ENCODE data around the gene TAF11L10.
"Not testable (repeated sequence)": the region's sequence is repeated elsewhere in the genome, so short reads cannot be mapped to it uniquely, and the experiment has no call there.

The TAF11L10 gene

DNA sequence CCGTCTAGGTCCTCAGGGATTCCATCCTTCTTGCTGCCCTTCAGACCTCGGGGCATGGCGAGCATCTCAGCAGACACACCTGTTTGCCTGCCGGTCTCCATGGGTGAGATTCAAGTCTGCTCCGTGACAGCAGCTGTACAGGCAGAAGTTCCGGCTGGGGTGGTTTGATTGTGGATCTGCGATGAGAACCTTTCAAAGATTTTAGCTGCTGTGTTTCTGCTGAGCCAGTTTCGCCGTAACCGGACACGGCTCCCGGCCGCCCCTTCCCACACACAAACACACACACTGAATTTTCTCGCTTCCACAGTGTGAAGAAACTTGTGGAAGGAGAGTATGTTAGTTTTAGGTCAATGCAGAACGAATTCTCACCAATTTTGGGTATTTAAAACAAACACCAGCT, at the start of gene TAF11L10:
Gene TAF11L10, minus strand, starts transcription at position 101 of the 400 bp plus-strand sequence.
- H3K9me3 Mint-ChIP-seq: peaks cover 11% of the 10 kb centered on the region
- H3K4me1 Mint-ChIP-seq (ENCODE audit: low read depth); H3K36me3 Mint-ChIP-seq (ENCODE audit: low read depth); H3K27me3 Mint-ChIP-seq; H3K27ac Mint-ChIP-seq; H3K4me3 Mint-ChIP-seq; intact Hi-C loops (cut with micrococcal nuclease): not testable (repeated sequence)

DNA sequence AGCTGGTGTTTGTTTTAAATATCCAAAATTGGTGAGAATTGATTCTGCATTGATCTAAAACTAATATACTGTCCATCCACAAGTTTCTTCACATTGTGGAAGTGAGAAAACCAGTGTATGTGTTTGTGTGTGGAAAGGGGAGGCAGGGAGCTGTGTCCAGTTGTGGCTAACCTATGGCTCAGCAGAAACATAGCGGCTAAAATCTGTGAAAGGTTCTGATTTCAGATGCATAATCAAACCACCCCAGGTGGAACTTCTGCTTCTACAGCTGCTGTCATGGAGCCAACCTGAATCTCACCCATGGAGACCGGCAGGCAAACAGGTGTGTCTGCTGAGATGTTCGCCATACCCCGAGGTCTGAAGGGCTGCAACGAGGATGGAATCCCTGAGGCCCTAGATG, 36.5 kb upstream of the TAF11L10 start, which contains the start of gene TAF11L14:
Gene TAF11L14, plus strand, starts transcription at position 301 of the 400 bp plus-strand sequence.
- Mint-ChIP-seq H3K27ac (no peak within 1 kb of the TSS), H3K9me3 (peaks cover 17% of the 10 kb centered on the region), H3K36me3 (ENCODE audit: low read depth) (no peaks in the 10 kb centered on the region), H3K27me3 (no peaks in the 10 kb centered on the region), H3K4me3 (no peak within 1 kb of the TSS), H3K4me1 (ENCODE audit: low read depth) (no peaks in the 10 kb centered on the region)
- intact Hi-C loops (cut with micrococcal nuclease): no loop called here

DNA sequence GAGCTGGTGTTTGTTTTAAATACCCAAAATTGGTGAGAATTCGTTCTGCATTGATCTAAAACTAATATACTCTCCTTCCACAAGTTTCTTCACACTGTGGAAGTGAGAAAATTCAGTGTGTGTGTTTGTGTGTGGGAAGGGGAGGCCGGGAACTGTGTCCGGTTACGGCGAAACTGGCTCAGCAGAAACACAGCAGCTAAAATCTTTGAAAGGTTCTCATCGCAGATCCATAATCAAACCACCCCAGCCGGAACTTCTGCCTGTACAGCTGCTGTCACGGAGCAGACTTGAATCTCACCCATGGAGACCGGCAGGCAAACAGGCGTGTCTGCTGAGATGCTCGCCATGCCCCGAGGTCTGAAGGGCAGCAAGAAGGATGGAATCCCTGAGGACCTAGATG, 34.2 kb upstream of the TAF11L10 start, which contains the start of gene TAF11L13:
Gene TAF11L13, plus strand, starts transcription at position 301 of the 400 bp plus-strand sequence.
- not testable (repeated sequence) for H3K36me3 Mint-ChIP-seq (ENCODE audit: low read depth); H3K27me3 Mint-ChIP-seq

DNA sequence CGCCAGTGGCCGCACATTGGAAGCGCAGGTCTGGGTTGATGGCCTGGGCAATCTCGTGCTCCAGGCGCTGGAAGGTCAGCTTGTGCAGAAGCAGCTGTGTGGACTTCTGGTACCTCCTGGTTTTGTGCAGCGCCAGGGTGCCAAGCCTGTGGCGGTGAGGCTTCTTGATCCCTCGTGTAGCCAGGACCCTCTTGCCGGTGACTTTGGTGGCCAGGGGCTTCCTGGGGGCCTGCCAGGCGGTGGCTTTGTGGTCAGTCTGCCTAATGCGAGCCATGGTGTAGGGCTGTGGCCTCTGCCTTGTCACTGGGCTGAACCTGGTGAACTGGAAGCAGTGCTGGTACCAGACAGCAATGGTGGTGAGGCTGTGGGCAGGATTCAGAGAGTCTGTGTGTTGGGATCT, 28.1 kb upstream of the TAF11L10 start:
- no peaks in the 10 kb centered on the region for H3K4me1 Mint-ChIP-seq (ENCODE audit: low read depth)
- no peak overlapping the region for H3K4me3 Mint-ChIP-seq
- H3K9me3 Mint-ChIP-seq: peaks cover 19% of the 10 kb centered on the region
- H3K36me3 Mint-ChIP-seq (ENCODE audit: low read depth): no peaks in the 10 kb centered on the region
- no peak overlapping the region for H3K27ac Mint-ChIP-seq
- H3K27me3 Mint-ChIP-seq: no peaks in the 10 kb centered on the region
- intact Hi-C loops (cut with micrococcal nuclease): no loop called here

More for the DNA sequence above, 34.2 kb upstream of the TAF11L10 start, which contains the start of gene TAF11L13:
- intact Hi-C loops (cut with micrococcal nuclease); H3K4me3 Mint-ChIP-seq; H3K27ac Mint-ChIP-seq; H3K4me1 Mint-ChIP-seq (ENCODE audit: low read depth): not testable (repeated sequence)
- H3K9me3 Mint-ChIP-seq: peaks cover 17% of the 10 kb centered on the region

GRCh38 chr5:17620627-17621026, 23.0 kb upstream of the TAF11L10 start:
- intact Hi-C loops (cut with micrococcal nuclease): no loop called here
- no peak overlapping the region for H3K27ac Mint-ChIP-seq
- H3K9me3 Mint-ChIP-seq: peaks cover 27% of the 10 kb centered on the region
- no peaks in the 10 kb centered on the region for H3K4me1 Mint-ChIP-seq (ENCODE audit: low read depth)
- no peak overlapping the region for H3K4me3 Mint-ChIP-seq
- H3K27me3 Mint-ChIP-seq: no peaks in the 10 kb centered on the region
- H3K36me3 Mint-ChIP-seq (ENCODE audit: low read depth): no peaks in the 10 kb centered on the region

- Mint-ChIP-seq H3K4me1 (ENCODE audit: low read depth) (no peaks in the 10 kb centered on the region), H3K9me3 (peaks cover 36% of the 10 kb centered on the region), H3K27me3 (no peaks in the 10 kb centered on the region), H3K36me3 (ENCODE audit: low read depth) (no peaks in the 10 kb centered on the region), H3K4me3 (no peak overlapping the region), H3K27ac (no peak overlapping the region)
- intact Hi-C loops (cut with micrococcal nuclease): no loop called here
Measured at GRCh38 chr5:17619354-17619753, 21.7 kb upstream of the TAF11L10 start.

- H3K4me3 Mint-ChIP-seq: no peak overlapping the region
- H3K27me3 Mint-ChIP-seq: no peaks in the 10 kb centered on the region
- H3K36me3 Mint-ChIP-seq (ENCODE audit: low read depth): no peaks in the 10 kb centered on the region
- intact Hi-C loops (cut with micrococcal nuclease): no loop called here
- no peaks in the 10 kb centered on the region for H3K4me1 Mint-ChIP-seq (ENCODE audit: low read depth)
- peaks cover 16% of the 10 kb centered on the region for H3K9me3 Mint-ChIP-seq
- H3K27ac Mint-ChIP-seq: no peak overlapping the region
Measured at GRCh38 chr5:17614872-17615605, 17.4 kb upstream of the TAF11L10 start.

- H3K4me3 Mint-ChIP-seq; H3K27me3 Mint-ChIP-seq; H3K4me1 Mint-ChIP-seq (ENCODE audit: low read depth); H3K27ac Mint-ChIP-seq; H3K9me3 Mint-ChIP-seq; intact Hi-C loops (cut with micrococcal nuclease); H3K36me3 Mint-ChIP-seq (ENCODE audit: low read depth): not testable (repeated sequence)
Measured at GRCh38 chr5:17610092-17610491, 12.5 kb upstream of the TAF11L10 start, which contains the start of gene TAF11L12. Gene TAF11L12, plus strand, starts transcription at chr5:17610392.

GRCh38 chr5:17607461-17607860, 9.8 kb upstream of the TAF11L10 start:
- intact Hi-C loops (cut with micrococcal nuclease); H3K9me3 Mint-ChIP-seq; H3K27ac Mint-ChIP-seq; H3K4me3 Mint-ChIP-seq; H3K27me3 Mint-ChIP-seq; H3K4me1 Mint-ChIP-seq (ENCODE audit: low read depth); H3K36me3 Mint-ChIP-seq (ENCODE audit: low read depth): not testable (repeated sequence)

DNA sequence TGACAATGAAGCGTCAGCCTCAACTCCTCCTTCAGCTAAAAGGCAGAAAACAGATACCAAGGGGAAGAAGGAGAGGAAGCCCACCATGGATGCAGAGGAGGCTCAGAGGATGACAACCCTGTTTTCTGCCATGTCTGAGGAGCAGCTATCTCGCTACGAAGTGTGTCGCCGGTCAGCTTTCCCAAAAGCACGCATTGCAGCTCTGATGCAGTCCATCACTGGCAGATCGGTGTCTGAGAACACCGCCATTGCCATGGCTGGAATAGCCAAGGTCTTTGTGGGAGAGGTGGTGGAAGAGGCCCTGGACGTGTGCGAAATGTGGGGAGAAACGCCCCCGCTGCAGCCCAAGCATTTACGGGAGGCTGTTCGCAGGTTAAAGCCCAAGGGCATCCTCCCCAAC, 7.3 kb upstream of the TAF11L10 start:
- H3K4me3 Mint-ChIP-seq: no peak overlapping the region
- H3K27ac Mint-ChIP-seq: no peak overlapping the region
- no peaks in the 10 kb centered on the region for H3K4me1 Mint-ChIP-seq (ENCODE audit: low read depth)
- peaks cover under 1% of the 10 kb centered on the region for H3K9me3 Mint-ChIP-seq
- intact Hi-C loops (cut with micrococcal nuclease): no loop called here
- no peaks in the 10 kb centered on the region for H3K27me3 Mint-ChIP-seq
- no peaks in the 10 kb centered on the region for H3K36me3 Mint-ChIP-seq (ENCODE audit: low read depth)

DNA sequence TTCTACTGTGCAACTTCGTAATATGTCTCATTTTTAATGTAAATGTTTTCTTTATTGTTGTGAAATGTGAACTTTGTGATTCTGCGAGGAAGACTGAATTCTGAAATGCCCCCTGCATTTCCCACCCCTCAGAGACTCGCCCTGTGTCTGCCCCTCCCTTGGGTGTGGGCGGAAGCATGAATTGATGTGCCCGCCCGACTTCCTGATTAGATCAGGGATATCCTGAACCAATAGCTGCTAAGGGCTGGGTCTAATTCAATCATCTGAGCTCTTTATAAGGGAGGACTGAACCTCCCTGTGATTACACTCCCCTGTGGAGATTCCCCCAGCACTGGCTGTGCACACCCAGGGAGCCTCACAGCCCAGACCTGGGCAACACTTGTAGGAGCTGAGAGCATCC, 6.3 kb upstream of the TAF11L10 start, which contains the start of gene TAF11L11:
Gene TAF11L11, plus strand, starts transcription at position 304 of the 400 bp plus-strand sequence.
- H3K27ac Mint-ChIP-seq; H3K4me3 Mint-ChIP-seq; H3K4me1 Mint-ChIP-seq (ENCODE audit: low read depth): not testable (repeated sequence)

GRCh38 chr5:17594255-17594654, 3.4 kb downstream of the TAF11L10 start, which contains the start of gene TAF11L9:
Gene TAF11L9, minus strand, starts transcription at chr5:17594394.
- H3K27me3 Mint-ChIP-seq; H3K36me3 Mint-ChIP-seq (ENCODE audit: low read depth); H3K4me3 Mint-ChIP-seq; intact Hi-C loops (cut with micrococcal nuclease); H3K4me1 Mint-ChIP-seq (ENCODE audit: low read depth); H3K9me3 Mint-ChIP-seq; H3K27ac Mint-ChIP-seq: not testable (repeated sequence)

More for the DNA sequence above, 6.3 kb upstream of the TAF11L10 start, which contains the start of gene TAF11L11:
- H3K27me3 Mint-ChIP-seq; H3K36me3 Mint-ChIP-seq (ENCODE audit: low read depth); intact Hi-C loops (cut with micrococcal nuclease): not testable (repeated sequence)
- peaks cover 11% of the 10 kb centered on the region for H3K9me3 Mint-ChIP-seq

DNA sequence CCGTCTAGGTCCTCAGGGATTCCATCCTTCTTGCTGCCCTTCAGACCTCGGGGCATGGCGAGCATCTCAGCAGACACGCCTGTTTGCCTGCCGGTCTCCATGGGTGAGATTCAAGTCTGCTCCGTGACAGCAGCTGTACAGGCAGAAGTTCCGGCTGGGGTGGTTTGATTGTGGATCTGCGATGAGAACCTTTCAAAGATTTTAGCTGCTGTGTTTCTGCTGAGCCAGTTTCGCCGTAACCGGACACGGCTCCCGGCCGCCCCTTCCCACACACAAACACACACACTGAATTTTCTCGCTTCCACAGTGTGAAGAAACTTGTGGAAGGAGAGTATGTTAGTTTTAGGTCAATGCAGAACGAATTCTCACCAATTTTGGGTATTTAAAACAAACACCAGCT, 6.8 kb downstream of the TAF11L10 start, which contains the start of gene TAF11L8:
Gene TAF11L8, minus strand, starts transcription at position 101 of the 400 bp plus-strand sequence.
- H3K27me3 Mint-ChIP-seq; H3K9me3 Mint-ChIP-seq; H3K36me3 Mint-ChIP-seq (ENCODE audit: low read depth); intact Hi-C loops (cut with micrococcal nuclease); H3K4me3 Mint-ChIP-seq; H3K27ac Mint-ChIP-seq; H3K4me1 Mint-ChIP-seq (ENCODE audit: low read depth): not testable (repeated sequence)

GRCh38 chr5:17585658-17586057, 12.0 kb downstream of the TAF11L10 start, which contains the start of gene TAF11L7:
Gene TAF11L7, minus strand, starts transcription at chr5:17585758.
- H3K27me3 Mint-ChIP-seq; H3K4me3 Mint-ChIP-seq; H3K9me3 Mint-ChIP-seq; H3K36me3 Mint-ChIP-seq (ENCODE audit: low read depth); H3K4me1 Mint-ChIP-seq (ENCODE audit: low read depth); H3K27ac Mint-ChIP-seq; intact Hi-C loops (cut with micrococcal nuclease): not testable (repeated sequence)

Data from dendritic cell treated with granulocyte-macrophage colony-stimulating factor and Interleukin-4, amounts not matched to agents 40 ng/mL and 50 ng/mL, for 4 days (primary cell).